Keratinocyte (primary cell): ENCODE measurements around the gene BDKRB2. TPM values are rescaled to one million over a fixed set of nuclear protein-coding genes. Genes with fewer than 3 reads are reported as not detected.

ENCODE experiments used
- DNase-seq: peaks from one replicate; pipeline ENCODE4 v3.0.0-alpha.2; 2011; ENCODE audit warnings: low read depth, missing footprints, low spot score
- FAIRE-seq: peaks from 2 replicates; lab custom pipeline; 2011; peaks lifted over from hg19 to GRCh38; lab: Jason Lieb, UNC
- H2AFZ ChIP-seq: 2 replicates; pipeline ENCODE4 v1.6.0; 2012; ENCODE audit warnings: low read length, control low read depth, inconsistent platforms; ENCODE audit not compliant: control insufficient read depth
- H3K27ac ChIP-seq: 2 replicates; pipeline ENCODE4 v1.5.1; 2011; ENCODE audit warnings: low read length; ENCODE audit not compliant: control insufficient read depth, insufficient read depth
- H3K27me3 ChIP-seq: 3 replicates; pipeline ENCODE4 v1.6.0; 2011; ENCODE audit warnings: low read length; ENCODE audit not compliant: control insufficient read depth, insufficient read depth; ENCODE audit errors: extremely low read depth
- H3K36me3 ChIP-seq, 2 experiments: 2 replicates in 1 of 2; 3 replicates in 1 of 2; pipeline ENCODE4 v1.5.1; 2011; ENCODE audit warnings: low read length in 2 of 2, mild to moderate bottlenecking in 1 of 2; ENCODE audit not compliant: control insufficient read depth in 2 of 2, insufficient read depth in 2 of 2; ENCODE audit errors: extremely low read depth in 1 of 2
- H3K4me1 ChIP-seq: 3 replicates; pipeline ENCODE4 v1.5.1; 2011; ENCODE audit warnings: low read length; ENCODE audit not compliant: control insufficient read depth, insufficient read depth; ENCODE audit errors: extremely low read depth
- H3K4me2 ChIP-seq: 3 replicates; pipeline ENCODE4 v1.6.0; 2011; ENCODE audit warnings: low read depth, low read length; ENCODE audit not compliant: control insufficient read depth, insufficient read depth; ENCODE audit errors: extremely low read depth
- H3K4me3 ChIP-seq, 3 experiments: fragments of 200-600 bp in 1 of 3; sonication (generic) in 1 of 3; 2 replicates in 2 of 3; 3 replicates in 1 of 3; pipeline ENCODE4 v1.5.1; 2011 to 2016; ENCODE audit warnings: low read length in 3 of 3, mild to moderate bottlenecking in 3 of 3, control low read depth in 2 of 3, inconsistent platforms in 1 of 3, low read depth in 1 of 3, mixed read lengths in 1 of 3, mixed run types in 1 of 3, moderate library complexity in 1 of 3; ENCODE audit not compliant: control insufficient read depth in 2 of 3, insufficient read depth in 2 of 3; ENCODE audit errors: extremely low read depth in 1 of 3
- H3K79me2 ChIP-seq: 2 replicates; pipeline ENCODE4 v1.6.0; 2012; ENCODE audit warnings: low read length; ENCODE audit not compliant: control insufficient read depth, insufficient read depth
- H3K9ac ChIP-seq: 3 replicates; pipeline ENCODE4 v1.6.0; 2011; ENCODE audit warnings: low read length; ENCODE audit not compliant: control insufficient read depth, insufficient read depth; ENCODE audit errors: extremely low read depth
- H3K9me1 ChIP-seq: 3 replicates; pipeline ENCODE4 v1.6.0; 2011; ENCODE audit warnings: low read length; ENCODE audit not compliant: control insufficient read depth, insufficient read depth; ENCODE audit errors: extremely low read depth
- H3K9me3 ChIP-seq: 2 replicates; pipeline ENCODE4 v1.5.1; 2012; ENCODE audit warnings: low read depth, low read length; ENCODE audit not compliant: control insufficient read depth
- H4K20me1 ChIP-seq: 3 replicates; pipeline ENCODE4 v1.6.0; 2011; ENCODE audit warnings: low read length; ENCODE audit not compliant: control insufficient read depth, insufficient read depth; ENCODE audit errors: extremely low read depth
- EZH2 ChIP-seq: IDR thresholded peaks from one replicate; pipeline ENCODE4 v1.6.1; 2012; ENCODE audit warnings: inconsistent platforms, mild to moderate bottlenecking, low read length, moderate library complexity
- dilution Hi-C: fragments of 300-500 bp; cut with MboI; formaldehyde crosslinking; loops from one replicate; pipeline ENCODE4 v1.7.0; 2020; ENCODE audit warnings: low sequenced_read_pairs; ENCODE audit not compliant: extremely low pct_ligation_motif_present
- polyA plus RNA-seq, 5 experiments: library from polyadenylated mRNA; depleted of rRNA in 3 of 5; stranded (reverse) in 3 of 5; stranded (forward) in 1 of 5; unstranded in 1 of 5; fragments of >200 nt; gene quantifications; 1 replicate in 1 of 5; 2 replicates in 3 of 5; 3 replicates in 1 of 5; pipeline versions ENCODE4 v1.2.1 to v1.2.3, GENCODE V29; 2011 to 2012; ENCODE audit warnings: missing spikeins in 2 of 5, low read depth in 1 of 5, low replicate concordance in 1 of 5
- TF ChIP-seq, protein P1 (sequence below), 3 experiments: IDR thresholded peaks in 1 of 3; conservative IDR thresholded peaks in 1 of 3; optimal IDR thresholded peaks in 1 of 3; 2 replicates in 2 of 3; 3 replicates in 1 of 3; pipeline versions ENCODE3 to v1.5.1; 2011; ENCODE audit warnings: low read length in 3 of 3, mild to moderate bottlenecking in 3 of 3, moderate library complexity in 2 of 3, control low read depth in 1 of 3, inconsistent platforms in 1 of 3; ENCODE audit not compliant: insufficient read depth in 2 of 3; ENCODE audit errors: extremely low read depth in 1 of 3

Gene BDKRB2
- polyA plus RNA-seq, 1 donor (not counting 4 experiments of a cell fraction or from before 2014, with no cell fraction given) = 13.2 TPM

GRCh38 chr14:96177766-96178375, 26.8 kb upstream of the BDKRB2 start:
- no peaks in the 10 kb centered on the region for H3K27me3 ChIP-seq
- dilution Hi-C loops = no loop called here
- no peak overlapping the region for H3K9ac ChIP-seq
- peak overlapping the region; percentile 67 for H2AFZ ChIP-seq
- FAIRE-seq (no peak), DNase-seq (no peak)
- no peaks in the 10 kb centered on the region for H3K36me3 ChIP-seq
- peak overlapping the region; percentile 50 for H3K4me2 ChIP-seq
- TF ChIP-seq, protein P1, sequence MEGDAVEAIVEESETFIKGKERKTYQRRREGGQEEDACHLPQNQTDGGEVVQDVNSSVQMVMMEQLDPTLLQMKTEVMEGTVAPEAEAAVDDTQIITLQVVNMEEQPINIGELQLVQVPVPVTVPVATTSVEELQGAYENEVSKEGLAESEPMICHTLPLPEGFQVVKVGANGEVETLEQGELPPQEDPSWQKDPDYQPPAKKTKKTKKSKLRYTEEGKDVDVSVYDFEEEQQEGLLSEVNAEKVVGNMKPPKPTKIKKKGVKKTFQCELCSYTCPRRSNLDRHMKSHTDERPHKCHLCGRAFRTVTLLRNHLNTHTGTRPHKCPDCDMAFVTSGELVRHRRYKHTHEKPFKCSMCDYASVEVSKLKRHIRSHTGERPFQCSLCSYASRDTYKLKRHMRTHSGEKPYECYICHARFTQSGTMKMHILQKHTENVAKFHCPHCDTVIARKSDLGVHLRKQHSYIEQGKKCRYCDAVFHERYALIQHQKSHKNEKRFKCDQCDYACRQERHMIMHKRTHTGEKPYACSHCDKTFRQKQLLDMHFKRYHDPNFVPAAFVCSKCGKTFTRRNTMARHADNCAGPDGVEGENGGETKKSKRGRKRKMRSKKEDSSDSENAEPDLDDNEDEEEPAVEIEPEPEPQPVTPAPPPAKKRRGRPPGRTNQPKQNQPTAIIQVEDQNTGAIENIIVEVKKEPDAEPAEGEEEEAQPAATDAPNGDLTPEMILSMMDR (optimal IDR thresholded peaks at IDR 0.05 in 1 of 3, IDR thresholded peaks at IDR 0.05 in 1 of 3, conservative IDR thresholded peaks at IDR 0.05 in 1 of 3; ENCODE audit: extremely low read depth in 1 of 3, insufficient read depth in 2 of 3, low read length in 3 of 3) = no peak
- no peak for TF ChIP-seq EZH2
- H3K4me3 ChIP-seq = no peak overlapping the region
- H4K20me1 ChIP-seq = no peaks in the 10 kb centered on the region
- no peaks in the 10 kb centered on the region for H3K9me3 ChIP-seq
- H3K9me1 ChIP-seq = no peaks in the 10 kb centered on the region
- peak overlapping the region; percentile 10 for H3K27ac ChIP-seq
- H3K79me2 ChIP-seq = no peaks in the 10 kb centered on the region
- H3K4me1 ChIP-seq = peaks cover 28% of the 10 kb centered on the region

- Histone ChIP-seq H3K4me2 (peak overlapping the region; percentile 50), H3K79me2 (no peaks in the 10 kb centered on the region)
- FAIRE-seq = peak; percentile 57
Measured at GRCh38 chr14:96178461-96179321, 25.9 kb upstream of the BDKRB2 start.

More at GRCh38 chr14:96178461-96179321, 25.9 kb upstream of the BDKRB2 start:
- no peak overlapping the region for H2AFZ ChIP-seq
- peaks cover 28% of the 10 kb centered on the region for H3K4me1 ChIP-seq
- H3K4me3 ChIP-seq = no peak overlapping the region
- no peak overlapping the region for H3K27ac ChIP-seq
- dilution Hi-C loops = no loop called here
- H3K36me3 ChIP-seq = no peaks in the 10 kb centered on the region
- no peaks in the 10 kb centered on the region for H4K20me1 ChIP-seq
- H3K27me3 ChIP-seq = no peaks in the 10 kb centered on the region
- H3K9ac ChIP-seq = no peak overlapping the region
- TF ChIP-seq EZH2 = no peak
- TF ChIP-seq, protein P1 (optimal IDR thresholded peaks at IDR 0.05 in 1 of 3, IDR thresholded peaks at IDR 0.05 in 1 of 3, conservative IDR thresholded peaks at IDR 0.05 in 1 of 3; ENCODE audit: extremely low read depth in 1 of 3, insufficient read depth in 2 of 3, low read length in 3 of 3) = no peak
- no peaks in the 10 kb centered on the region for H3K9me1 ChIP-seq
- no peak for DNase-seq
- no peaks in the 10 kb centered on the region for H3K9me3 ChIP-seq
